K562 (cell line): ENCODE results near the gene COL23A1. TPM values are rescaled to one million over a fixed set of nuclear protein-coding genes. Genes with fewer than 3 reads are reported as not detected.

Experiments used
- CHD1 ChIP-seq: fragments of 200-600 bp; sonication (generic); IDR thresholded peaks from one replicate; pipeline ENCODE4 v1.6.1; 2012; ENCODE audit warnings: mild to moderate bottlenecking, moderate library complexity, low read length, inconsistent platforms
- HDAC1 ChIP-seq, 2 experiments: fragments of 450-650 bp; IDR thresholded peaks; 2 replicates each; pipeline ENCODE4 v1.6.1; 2016 to 2017; ENCODE audit warnings: inconsistent platforms in 1 of 2, mild to moderate bottlenecking in 1 of 2, moderate library complexity in 1 of 2
- NEUROD1 ChIP-seq: fragments of 150-350 bp; IDR thresholded peaks from 2 replicates; pipeline ENCODE4 v1.6.1; 2014; ENCODE audit warnings: borderline replicate concordance, low read length, low read depth; ENCODE audit not compliant: partially characterized antibody
- TBP ChIP-seq: optimal IDR thresholded peaks from 2 replicates; pipeline ENCODE3; 2011; ENCODE audit warnings: low read depth, low read length, improper control_type of control experiment
- polyA plus RNA-seq, 8 experiments: library from polyadenylated mRNA; depleted of rRNA in 4 of 8; stranded (reverse) in 5 of 8; unstranded in 3 of 8; fragments of >200 nt; fragmentation: Nextera tagmentation in 2 of 8; fragmentation: Illumina TruSeq in 1 of 8; extraction: Ambion mirVana in 2 of 8; extraction: Trizol in 1 of 8; gene quantifications; 2 replicates each; pipeline versions ENCODE4 v1.2.1 to v1.2.3, GENCODE V29; 2011 to 2014; ENCODE audit warnings: inconsistent platforms in 1 of 8, missing spikeins in 1 of 8
- total RNA-seq, 7 experiments: library from RNA; depleted of rRNA in 6 of 7; stranded (reverse); fragments of >200 nt in 6 of 7; fragmentation: Illumina TruSeq in 2 of 7; extraction: Trizol in 2 of 7; gene quantifications; 2 replicates each; pipeline versions ENCODE4 v1.2.1 to v1.2.3, GENCODE V29; 2011 to 2021; ENCODE audit warnings: low replicate concordance in 1 of 7
- TF ChIP-seq, protein P1 (sequence below): fragments of 200-800 bp; sonication (Bioruptor generic); IDR thresholded peaks from 2 replicates; pipeline ENCODE4 v1.6.1; 2016; ENCODE audit warnings: missing genetic modification characterization, missing compliant biosample characterization
- TF ChIP-seq, protein P2 (sequence below): fragments of 250-450 bp; sonication (Bioruptor Pico); IDR thresholded peaks from 2 replicates; pipeline ENCODE4 v1.9.0; 2021; ENCODE audit warnings: mild to moderate bottlenecking, inconsistent platforms
- TF ChIP-seq, protein P3 (sequence below): fragments of 250-450 bp; sonication (Bioruptor Pico); IDR thresholded peaks from 2 replicates; pipeline ENCODE4 v1.5.0; 2021; ENCODE audit warnings: mild to moderate bottlenecking, borderline replicate concordance
- TF ChIP-seq, protein P4 (sequence below): sonication (generic); formaldehyde crosslinking; IDR thresholded peaks from 2 replicates; pipeline ENCODE4 v1.8.0; 2022; ENCODE audit warnings: mild to moderate bottlenecking, missing genetic modification reagents

COL23A1 gene
- total and polyA plus RNA-seq, 9 of the 15 experiments (the other 6 are each of a cell fraction or from before 2014, with no cell fraction given): 0.09 TPM; not detected in 8

DNA sequence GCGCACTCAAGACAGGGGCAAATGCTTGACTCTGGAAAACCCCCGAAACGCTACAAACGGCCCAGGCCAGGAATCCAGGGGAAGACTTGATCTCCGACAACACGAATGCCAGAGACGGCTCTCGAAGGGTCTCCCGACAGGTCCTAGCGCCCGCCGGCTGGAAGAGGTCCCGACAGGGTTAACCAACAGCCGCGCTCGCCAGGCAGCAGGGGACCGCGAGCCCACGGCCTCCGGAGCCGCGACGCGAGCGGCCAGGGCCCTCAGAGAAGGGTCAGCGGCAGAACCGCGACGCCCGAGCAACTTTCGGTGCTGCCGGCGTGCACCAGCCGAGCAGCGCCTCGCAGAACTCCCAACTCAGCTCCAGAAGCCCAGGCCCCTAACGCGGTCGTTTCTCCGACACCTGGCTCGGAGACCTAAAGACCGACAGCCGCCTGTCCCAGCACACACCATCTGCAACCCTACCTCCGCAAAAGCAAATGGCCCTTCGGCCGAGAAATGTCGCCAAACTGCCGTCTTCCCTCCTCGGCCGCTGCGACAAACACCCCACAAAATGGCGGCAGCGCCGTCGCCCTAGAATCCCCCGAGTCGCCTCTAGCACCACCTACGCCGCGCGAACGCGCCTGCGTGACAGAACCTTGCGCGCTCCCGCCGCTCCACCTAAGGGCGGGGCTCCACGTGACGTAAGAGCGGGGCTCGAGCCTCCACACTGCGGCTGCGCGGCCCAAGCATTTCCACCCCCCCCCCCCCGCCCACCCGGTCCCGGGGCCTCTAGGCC is 36.5 kb upstream of the COL23A1 start, which contains the start of gene CLK4 (continued):
- TF ChIP-seq, protein P1, sequence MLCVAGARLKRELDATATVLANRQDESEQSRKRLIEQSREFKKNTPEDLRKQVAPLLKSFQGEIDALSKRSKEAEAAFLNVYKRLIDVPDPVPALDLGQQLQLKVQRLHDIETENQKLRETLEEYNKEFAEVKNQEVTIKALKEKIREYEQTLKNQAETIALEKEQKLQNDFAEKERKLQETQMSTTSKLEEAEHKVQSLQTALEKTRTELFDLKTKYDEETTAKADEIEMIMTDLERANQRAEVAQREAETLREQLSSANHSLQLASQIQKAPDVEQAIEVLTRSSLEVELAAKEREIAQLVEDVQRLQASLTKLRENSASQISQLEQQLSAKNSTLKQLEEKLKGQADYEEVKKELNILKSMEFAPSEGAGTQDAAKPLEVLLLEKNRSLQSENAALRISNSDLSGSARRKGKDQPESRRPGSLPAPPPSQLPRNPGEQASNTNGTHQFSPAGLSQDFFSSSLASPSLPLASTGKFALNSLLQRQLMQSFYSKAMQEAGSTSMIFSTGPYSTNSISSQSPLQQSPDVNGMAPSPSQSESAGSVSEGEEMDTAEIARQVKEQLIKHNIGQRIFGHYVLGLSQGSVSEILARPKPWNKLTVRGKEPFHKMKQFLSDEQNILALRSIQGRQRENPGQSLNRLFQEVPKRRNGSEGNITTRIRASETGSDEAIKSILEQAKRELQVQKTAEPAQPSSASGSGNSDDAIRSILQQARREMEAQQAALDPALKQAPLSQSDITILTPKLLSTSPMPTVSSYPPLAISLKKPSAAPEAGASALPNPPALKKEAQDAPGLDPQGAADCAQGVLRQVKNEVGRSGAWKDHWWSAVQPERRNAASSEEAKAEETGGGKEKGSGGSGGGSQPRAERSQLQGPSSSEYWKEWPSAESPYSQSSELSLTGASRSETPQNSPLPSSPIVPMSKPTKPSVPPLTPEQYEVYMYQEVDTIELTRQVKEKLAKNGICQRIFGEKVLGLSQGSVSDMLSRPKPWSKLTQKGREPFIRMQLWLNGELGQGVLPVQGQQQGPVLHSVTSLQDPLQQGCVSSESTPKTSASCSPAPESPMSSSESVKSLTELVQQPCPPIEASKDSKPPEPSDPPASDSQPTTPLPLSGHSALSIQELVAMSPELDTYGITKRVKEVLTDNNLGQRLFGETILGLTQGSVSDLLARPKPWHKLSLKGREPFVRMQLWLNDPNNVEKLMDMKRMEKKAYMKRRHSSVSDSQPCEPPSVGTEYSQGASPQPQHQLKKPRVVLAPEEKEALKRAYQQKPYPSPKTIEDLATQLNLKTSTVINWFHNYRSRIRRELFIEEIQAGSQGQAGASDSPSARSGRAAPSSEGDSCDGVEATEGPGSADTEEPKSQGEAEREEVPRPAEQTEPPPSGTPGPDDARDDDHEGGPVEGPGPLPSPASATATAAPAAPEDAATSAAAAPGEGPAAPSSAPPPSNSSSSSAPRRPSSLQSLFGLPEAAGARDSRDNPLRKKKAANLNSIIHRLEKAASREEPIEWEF: no peak
- TF ChIP-seq TBP: peak; percentile 87
- TF ChIP-seq, protein P2, sequence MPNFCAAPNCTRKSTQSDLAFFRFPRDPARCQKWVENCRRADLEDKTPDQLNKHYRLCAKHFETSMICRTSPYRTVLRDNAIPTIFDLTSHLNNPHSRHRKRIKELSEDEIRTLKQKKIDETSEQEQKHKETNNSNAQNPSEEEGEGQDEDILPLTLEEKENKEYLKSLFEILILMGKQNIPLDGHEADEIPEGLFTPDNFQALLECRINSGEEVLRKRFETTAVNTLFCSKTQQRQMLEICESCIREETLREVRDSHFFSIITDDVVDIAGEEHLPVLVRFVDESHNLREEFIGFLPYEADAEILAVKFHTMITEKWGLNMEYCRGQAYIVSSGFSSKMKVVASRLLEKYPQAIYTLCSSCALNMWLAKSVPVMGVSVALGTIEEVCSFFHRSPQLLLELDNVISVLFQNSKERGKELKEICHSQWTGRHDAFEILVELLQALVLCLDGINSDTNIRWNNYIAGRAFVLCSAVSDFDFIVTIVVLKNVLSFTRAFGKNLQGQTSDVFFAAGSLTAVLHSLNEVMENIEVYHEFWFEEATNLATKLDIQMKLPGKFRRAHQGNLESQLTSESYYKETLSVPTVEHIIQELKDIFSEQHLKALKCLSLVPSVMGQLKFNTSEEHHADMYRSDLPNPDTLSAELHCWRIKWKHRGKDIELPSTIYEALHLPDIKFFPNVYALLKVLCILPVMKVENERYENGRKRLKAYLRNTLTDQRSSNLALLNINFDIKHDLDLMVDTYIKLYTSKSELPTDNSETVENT (CRISPR knock-in tag): 0 out of 2 replicates have a peak, but pooled peaks have one; percentile 34
- TF ChIP-seq CHD1: peak; percentile 75
- peak; percentile 49 for TF ChIP-seq NEUROD1
- TF ChIP-seq, protein P3, sequence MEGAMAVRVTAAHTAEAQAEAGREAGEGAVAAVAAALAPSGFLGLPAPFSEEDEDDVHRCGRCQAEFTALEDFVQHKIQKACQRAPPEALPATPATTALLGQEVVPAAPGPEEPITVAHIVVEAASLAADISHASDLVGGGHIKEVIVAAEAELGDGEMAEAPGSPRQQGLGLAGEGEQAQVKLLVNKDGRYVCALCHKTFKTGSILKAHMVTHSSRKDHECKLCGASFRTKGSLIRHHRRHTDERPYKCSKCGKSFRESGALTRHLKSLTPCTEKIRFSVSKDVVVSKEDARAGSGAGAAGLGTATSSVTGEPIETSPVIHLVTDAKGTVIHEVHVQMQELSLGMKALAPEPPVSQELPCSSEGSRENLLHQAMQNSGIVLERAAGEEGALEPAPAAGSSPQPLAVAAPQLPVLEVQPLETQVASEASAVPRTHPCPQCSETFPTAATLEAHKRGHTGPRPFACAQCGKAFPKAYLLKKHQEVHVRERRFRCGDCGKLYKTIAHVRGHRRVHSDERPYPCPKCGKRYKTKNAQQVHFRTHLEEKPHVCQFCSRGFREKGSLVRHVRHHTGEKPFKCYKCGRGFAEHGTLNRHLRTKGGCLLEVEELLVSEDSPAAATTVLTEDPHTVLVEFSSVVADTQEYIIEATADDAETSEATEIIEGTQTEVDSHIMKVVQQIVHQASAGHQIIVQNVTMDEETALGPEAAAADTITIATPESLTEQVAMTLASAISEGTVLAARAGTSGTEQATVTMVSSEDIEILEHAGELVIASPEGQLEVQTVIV (CRISPR knock-in tag): 0 out of 2 replicates have a peak, but pooled peaks have one; percentile 39
- peak in 1 of 2 experiments; percentile 72; a peak in 1 of 4 replicates for TF ChIP-seq HDAC1 (IDR thresholded peaks at IDR 0.05)
- TF ChIP-seq, protein P4, sequence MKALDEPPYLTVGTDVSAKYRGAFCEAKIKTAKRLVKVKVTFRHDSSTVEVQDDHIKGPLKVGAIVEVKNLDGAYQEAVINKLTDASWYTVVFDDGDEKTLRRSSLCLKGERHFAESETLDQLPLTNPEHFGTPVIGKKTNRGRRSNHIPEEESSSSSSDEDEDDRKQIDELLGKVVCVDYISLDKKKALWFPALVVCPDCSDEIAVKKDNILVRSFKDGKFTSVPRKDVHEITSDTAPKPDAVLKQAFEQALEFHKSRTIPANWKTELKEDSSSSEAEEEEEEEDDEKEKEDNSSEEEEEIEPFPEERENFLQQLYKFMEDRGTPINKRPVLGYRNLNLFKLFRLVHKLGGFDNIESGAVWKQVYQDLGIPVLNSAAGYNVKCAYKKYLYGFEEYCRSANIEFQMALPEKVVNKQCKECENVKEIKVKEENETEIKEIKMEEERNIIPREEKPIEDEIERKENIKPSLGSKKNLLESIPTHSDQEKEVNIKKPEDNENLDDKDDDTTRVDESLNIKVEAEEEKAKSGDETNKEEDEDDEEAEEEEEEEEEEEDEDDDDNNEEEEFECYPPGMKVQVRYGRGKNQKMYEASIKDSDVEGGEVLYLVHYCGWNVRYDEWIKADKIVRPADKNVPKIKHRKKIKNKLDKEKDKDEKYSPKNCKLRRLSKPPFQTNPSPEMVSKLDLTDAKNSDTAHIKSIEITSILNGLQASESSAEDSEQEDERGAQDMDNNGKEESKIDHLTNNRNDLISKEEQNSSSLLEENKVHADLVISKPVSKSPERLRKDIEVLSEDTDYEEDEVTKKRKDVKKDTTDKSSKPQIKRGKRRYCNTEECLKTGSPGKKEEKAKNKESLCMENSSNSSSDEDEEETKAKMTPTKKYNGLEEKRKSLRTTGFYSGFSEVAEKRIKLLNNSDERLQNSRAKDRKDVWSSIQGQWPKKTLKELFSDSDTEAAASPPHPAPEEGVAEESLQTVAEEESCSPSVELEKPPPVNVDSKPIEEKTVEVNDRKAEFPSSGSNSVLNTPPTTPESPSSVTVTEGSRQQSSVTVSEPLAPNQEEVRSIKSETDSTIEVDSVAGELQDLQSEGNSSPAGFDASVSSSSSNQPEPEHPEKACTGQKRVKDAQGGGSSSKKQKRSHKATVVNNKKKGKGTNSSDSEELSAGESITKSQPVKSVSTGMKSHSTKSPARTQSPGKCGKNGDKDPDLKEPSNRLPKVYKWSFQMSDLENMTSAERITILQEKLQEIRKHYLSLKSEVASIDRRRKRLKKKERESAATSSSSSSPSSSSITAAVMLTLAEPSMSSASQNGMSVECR (CRISPR knock-in tag): peak; percentile 84
